HCT116 (cell line): Measurements from ENCODE around the gene SPEF1. TPM values are rescaled to one million over a fixed set of nuclear protein-coding genes. Genes with fewer than 3 reads are reported as not detected.

ENCODE experiments used
- ATAC-seq: fragments of 200-7000 bp; cut with Tn5 transposase; 2 replicates; pipeline ENCODE4 v1.9.1; 2020; ENCODE audit warnings: mild to moderate bottlenecking, moderate library complexity
- BruUV-seq: library from RNA; stranded (reverse); fragments of 400-500 nt; replicated peaks from 2 replicates; lab custom pipeline; 2021; lab: Mats Ljungman, UMichigan
- CTCF ChIA-PET: fragments of 300-600 bp; sonication (Branson Sonifier 250); formaldehyde crosslinking; loops from one replicate; lab custom pipeline; 2021; ENCODE audit warnings: antibody characterized with exemption; lab: Charles Lee
- POLR2A ChIA-PET: fragments of 300-600, 350-600 bp; sonication (Branson Sonifier 250); formaldehyde crosslinking; loops from one replicate; lab custom pipeline; 2021; ENCODE audit warnings: antibody characterized with exemption; lab: Charles Lee
- RAD21 ChIA-PET, 2 experiments: fragments of 300-600 bp; sonication (Branson Sonifier 250); formaldehyde crosslinking; loops; one replicate each; lab custom pipeline; 2023; ENCODE audit warnings: low total read pairs in 2 of 2; ENCODE audit not compliant: uncharacterized antibody in 2 of 2, unreplicated experiment in 2 of 2, low non-redundant PET in 1 of 2; lab: Charles Lee
- DNase-seq: peaks from one replicate; pipeline ENCODE4 v3.0.0-alpha.2; 2010; ENCODE audit warnings: low read depth, low spot score
- H2AFZ ChIP-seq: fragments of 200-600 bp; shearing (Covaris generic), sonication (generic); 2 replicates; pipeline ENCODE4 v1.6.1; 2017; ENCODE audit warnings: low read depth, mixed run types, mixed read lengths, antibody characterized with exemption, low read length; ENCODE audit not compliant: poor library complexity, severe bottlenecking
- H3K27ac ChIP-seq: 2 replicates; pipeline ENCODE4 v1.5.1; 2012; ENCODE audit warnings: low read depth, low read length
- H3K27me3 ChIP-seq: fragments of 200-600 bp; sonication (generic); 2 replicates; pipeline ENCODE4 v1.6.1; 2016; ENCODE audit warnings: mixed run types, low read length, mixed read lengths; ENCODE audit not compliant: insufficient read depth
- H3K36me3 ChIP-seq, 2 experiments: fragments of 200-500 bp in 1 of 2; fragments of 200-600 bp in 1 of 2; sonication (Bioruptor generic) in 1 of 2; sonication (generic) in 1 of 2; 2 replicates each; pipeline versions ENCODE4 v1.5.1 to v1.6.1; 2014 to 2016; ENCODE audit warnings: low read length in 2 of 2, inconsistent platforms in 1 of 2, mixed read lengths in 1 of 2, mixed run types in 1 of 2; ENCODE audit not compliant: insufficient read depth in 2 of 2, control insufficient read depth in 1 of 2
- H3K4me1 ChIP-seq, 2 experiments: fragments of 200-600 bp in 1 of 2; sonication (generic) in 1 of 2; 2 replicates each; pipeline versions ENCODE4 v1.5.1 to v1.6.1; 2012 to 2017; ENCODE audit warnings: low read length in 2 of 2, inconsistent platforms in 1 of 2, mild to moderate bottlenecking in 1 of 2, mixed read lengths in 1 of 2, mixed run types in 1 of 2, moderate library complexity in 1 of 2; ENCODE audit not compliant: insufficient read depth in 2 of 2, control insufficient read depth in 1 of 2
- H3K4me2 ChIP-seq: fragments of 200-600 bp; sonication (generic); 2 replicates; pipeline ENCODE4 v1.6.1; 2017; ENCODE audit warnings: mixed run types, low read length, mixed read lengths
- H3K4me3 ChIP-seq, 2 experiments: fragments of 200-600 bp in 1 of 2; sonication (generic) in 1 of 2; replicated peaks in 1 of 2; 2 replicates each; pipeline ENCODE4 v1.5.1; 2011 to 2016; ENCODE audit warnings: low read length in 2 of 2, control low read depth in 1 of 2, low read depth in 1 of 2, mild to moderate bottlenecking in 1 of 2, mixed read lengths in 1 of 2, mixed run types in 1 of 2
- H3K79me2 ChIP-seq: fragments of 200-600 bp; sonication (generic); 2 replicates; pipeline ENCODE4 v1.6.1; 2017; ENCODE audit warnings: mild to moderate bottlenecking, mixed run types, low read length, moderate library complexity, mixed read lengths; ENCODE audit not compliant: insufficient read depth
- H3K9ac ChIP-seq: fragments of 200-600 bp; sonication (generic); 2 replicates; pipeline ENCODE4 v1.6.1; 2016; ENCODE audit warnings: low read length, mixed read lengths
- H3K9me2 ChIP-seq: fragments of 200-600 bp; sonication (generic), shearing (Covaris generic); 2 replicates; pipeline ENCODE4 v1.6.1; 2017; ENCODE audit warnings: mixed run types, mild to moderate bottlenecking, moderate library complexity; ENCODE audit not compliant: insufficient read depth
- H3K9me3 ChIP-seq, 2 experiments: fragments of 200-500 bp in 1 of 2; fragments of 200-600 bp in 1 of 2; sonication (Bioruptor generic) in 1 of 2; sonication (generic) in 1 of 2; 2 replicates each; pipeline ENCODE4 v1.6.1; 2014 to 2017; ENCODE audit warnings: low read length in 2 of 2, mixed read lengths in 2 of 2, inconsistent platforms in 1 of 2, low read depth in 1 of 2, mild to moderate bottlenecking in 1 of 2, mixed run types in 1 of 2, moderate library complexity in 1 of 2; ENCODE audit not compliant: control insufficient read depth in 1 of 2, insufficient read depth in 1 of 2
- H4K20me1 ChIP-seq: fragments of 200-600 bp; sonication (generic), shearing (Covaris generic); 2 replicates; pipeline ENCODE4 v1.6.1; 2017; ENCODE audit warnings: mixed run types, mild to moderate bottlenecking, moderate library complexity; ENCODE audit not compliant: insufficient read depth
- CBX3 ChIP-seq: IDR thresholded peaks from 2 replicates; pipeline ENCODE4 v1.6.1; 2012; ENCODE audit warnings: low read depth
- CEBPB ChIP-seq: IDR thresholded peaks from 2 replicates; pipeline ENCODE4 v1.6.1; 2012; ENCODE audit warnings: low read depth
- EGR1 ChIP-seq: IDR thresholded peaks from 2 replicates; pipeline ENCODE4 v1.6.1; 2012; ENCODE audit warnings: low read depth
- ELF1 ChIP-seq: IDR thresholded peaks from 2 replicates; pipeline ENCODE4 v1.6.1; 2012; ENCODE audit warnings: low read depth, borderline replicate concordance
- EZH2phosphoT487 ChIP-seq: fragments of 200-600 bp; IDR thresholded peaks from 2 replicates; pipeline ENCODE4 v1.6.1; 2018; ENCODE audit warnings: antibody characterized with exemption, borderline replicate concordance
- JUND ChIP-seq: IDR thresholded peaks from 2 replicates; pipeline ENCODE4 v1.6.1; 2012
- POLR2AphosphoS5 ChIP-seq: IDR thresholded peaks from 2 replicates; pipeline ENCODE4 v1.6.1; 2011; ENCODE audit warnings: mild to moderate bottlenecking, low read depth, low read length, moderate library complexity
- RAD21 ChIP-seq: IDR thresholded peaks from 2 replicates; pipeline ENCODE4 v1.6.1; 2012; ENCODE audit warnings: low read depth, mild to moderate bottlenecking
- SRF ChIP-seq: IDR thresholded peaks from 2 replicates; pipeline ENCODE4 v1.6.1; 2012; ENCODE audit warnings: low read depth
- YY1 ChIP-seq: IDR thresholded peaks from 2 replicates; pipeline ENCODE4 v1.6.1; 2011; ENCODE audit warnings: low read length, low read depth, moderate library complexity, mild to moderate bottlenecking; ENCODE audit not compliant: insufficient replicate concordance; ENCODE audit errors: extremely low read depth
- ZFX ChIP-seq: fragments of 450-650 bp; IDR thresholded peaks from 2 replicates; pipeline ENCODE4 v1.6.1; 2017
- intact Hi-C: fragments of 100-400 bp; cut with micrococcal nuclease; formaldehyde crosslinking; loops from 2 replicates; pipeline ENCODE4 v1.10.0; 2022
- total RNA-seq: library from RNA; stranded (reverse); gene quantifications from one replicate; pipeline ENCODE4 v1.2.1, GENCODE V29; 2021; ENCODE audit not compliant: unreplicated experiment
- TF ChIP-seq, protein P1 (sequence below): IDR thresholded peaks from 2 replicates; pipeline ENCODE4 v1.6.1; 2012
- TF ChIP-seq, protein P2 (sequence below): IDR thresholded peaks from 2 replicates; pipeline ENCODE4 v1.6.1; 2011; ENCODE audit warnings: mild to moderate bottlenecking, low read length, moderate library complexity; ENCODE audit not compliant: insufficient replicate concordance; ENCODE audit errors: extremely low read depth
- TF ChIP-seq, protein P3 (sequence below): IDR thresholded peaks from 2 replicates; pipeline ENCODE4 v1.6.1; 2012; ENCODE audit warnings: low read depth

Gene SPEF1
- total RNA-seq, 1 experiment from 2014 or later = 0.93 TPM

DNA sequence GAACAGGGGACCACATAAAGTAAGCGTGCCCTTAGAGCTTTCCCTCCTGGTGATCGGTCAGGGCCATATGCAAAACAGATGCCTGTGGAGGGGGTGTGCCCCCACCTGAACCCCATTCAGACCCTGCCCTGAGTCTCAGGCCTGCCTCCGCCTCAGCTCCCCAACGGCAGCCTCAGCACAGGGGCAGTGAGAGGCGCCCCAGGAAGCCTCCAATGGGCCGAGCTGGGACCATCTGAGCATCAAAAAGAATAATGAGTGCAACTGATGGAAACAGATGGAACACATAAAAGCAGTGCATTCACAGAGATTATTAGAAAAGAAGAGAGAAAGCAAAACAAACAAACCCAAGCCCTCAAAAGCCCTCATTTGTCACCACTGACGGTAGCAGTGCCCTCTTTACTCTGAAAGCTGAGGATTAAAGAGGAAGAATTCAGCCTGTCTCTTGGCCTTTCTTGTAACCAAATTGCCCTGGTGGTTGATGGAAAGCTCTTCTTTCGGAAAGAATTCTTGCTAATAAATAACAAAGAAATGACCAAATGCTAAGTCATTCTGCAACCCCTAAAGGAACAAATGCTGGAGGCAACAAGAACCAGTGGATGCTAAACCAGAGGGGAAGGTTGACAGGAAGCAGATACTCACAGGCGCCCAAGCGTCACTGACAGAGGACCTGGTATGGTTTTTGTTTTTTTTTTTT is 20.4 kb downstream of the SPEF1 start:
- no peak overlapping the region for H3K4me2 ChIP-seq
- no peaks in the 10 kb centered on the region for H3K27me3 ChIP-seq
- H3K27ac ChIP-seq = no peak overlapping the region
- ChIA-PET CTCF (interaction anchor here (0.8 to 1.5 kb wide), 2 partner anchors 13 to 84 kb away, joined by 3 read pairs; no protein-coding TSS in a partner anchor), RAD21 (no interaction called here), POLR2A (no interaction called here)
- H3K79me2 ChIP-seq = peaks cover 43% of the 10 kb centered on the region
- no peaks in the 10 kb centered on the region; a peak in 1 of 4 replicates for H3K4me1 ChIP-seq
- no peak overlapping the region for H2AFZ ChIP-seq
- TF ChIP-seq, protein P1, sequence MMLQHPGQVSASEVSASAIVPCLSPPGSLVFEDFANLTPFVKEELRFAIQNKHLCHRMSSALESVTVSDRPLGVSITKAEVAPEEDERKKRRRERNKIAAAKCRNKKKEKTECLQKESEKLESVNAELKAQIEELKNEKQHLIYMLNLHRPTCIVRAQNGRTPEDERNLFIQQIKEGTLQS = no peak
- TF ChIP-seq YY1 = no peak
- no peak for TF ChIP-seq EZH2phosphoT487
- TF ChIP-seq, protein P2, sequence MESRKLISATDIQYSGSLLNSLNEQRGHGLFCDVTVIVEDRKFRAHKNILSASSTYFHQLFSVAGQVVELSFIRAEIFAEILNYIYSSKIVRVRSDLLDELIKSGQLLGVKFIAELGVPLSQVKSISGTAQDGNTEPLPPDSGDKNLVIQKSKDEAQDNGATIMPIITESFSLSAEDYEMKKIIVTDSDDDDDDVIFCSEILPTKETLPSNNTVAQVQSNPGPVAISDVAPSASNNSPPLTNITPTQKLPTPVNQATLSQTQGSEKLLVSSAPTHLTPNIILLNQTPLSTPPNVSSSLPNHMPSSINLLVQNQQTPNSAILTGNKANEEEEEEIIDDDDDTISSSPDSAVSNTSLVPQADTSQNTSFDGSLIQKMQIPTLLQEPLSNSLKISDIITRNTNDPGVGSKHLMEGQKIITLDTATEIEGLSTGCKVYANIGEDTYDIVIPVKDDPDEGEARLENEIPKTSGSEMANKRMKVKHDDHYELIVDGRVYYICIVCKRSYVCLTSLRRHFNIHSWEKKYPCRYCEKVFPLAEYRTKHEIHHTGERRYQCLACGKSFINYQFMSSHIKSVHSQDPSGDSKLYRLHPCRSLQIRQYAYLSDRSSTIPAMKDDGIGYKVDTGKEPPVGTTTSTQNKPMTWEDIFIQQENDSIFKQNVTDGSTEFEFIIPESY = no peak
- no peak for TF ChIP-seq SRF
- intact Hi-C loops = no loop called here
- no peaks in the 10 kb centered on the region for H3K9me2 ChIP-seq
- H3K9me3 ChIP-seq = no peaks in the 10 kb centered on the region
- ATAC-seq (no peak), DNase-seq (no peak)
- no peak overlapping the region for H3K4me3 ChIP-seq
- peaks cover 3 to 31% of the 10 kb centered on the region in 2 experiments; a peak in 2 of 4 replicates for H3K36me3 ChIP-seq
- BruUV-seq = no TSS peak
- no peak overlapping the region for H3K9ac ChIP-seq
- H4K20me1 ChIP-seq = no peaks in the 10 kb centered on the region

DNA sequence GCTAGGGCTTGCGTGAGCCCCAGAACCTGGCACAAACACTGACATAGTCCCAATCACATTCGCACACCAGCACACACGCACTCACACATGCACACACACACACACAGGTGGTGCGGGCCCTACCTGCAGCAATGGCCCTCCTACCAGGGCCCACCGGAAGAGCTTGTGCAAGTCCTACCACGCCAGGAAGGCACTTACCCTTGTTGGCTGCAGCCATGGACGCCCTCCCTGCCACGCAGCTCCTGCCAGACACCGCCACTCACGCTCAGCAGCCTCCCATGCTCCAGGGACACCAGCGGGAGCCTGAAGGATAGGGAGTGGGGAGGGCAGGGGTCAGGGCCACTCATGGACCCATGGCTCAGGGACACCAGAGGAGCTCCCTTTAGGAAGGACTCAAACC is 21.4 kb downstream of the SPEF1 start:
- H3K9me3 ChIP-seq = no peaks in the 10 kb centered on the region
- ChIA-PET POLR2A (no interaction called here), RAD21 (no interaction called here), CTCF (no interaction called here)
- peaks cover 6 to 37% of the 10 kb centered on the region in 2 experiments; a peak in 3 of 4 replicates for H3K36me3 ChIP-seq
- no peak overlapping the region for H2AFZ ChIP-seq
- no peaks in the 10 kb centered on the region for H3K9me2 ChIP-seq
- DNase-seq (no peak), ATAC-seq (no peak)
- no peak overlapping the region for H3K9ac ChIP-seq
- H3K79me2 ChIP-seq = peaks cover 34% of the 10 kb centered on the region
- intact Hi-C loops = no loop called here
- H3K27ac ChIP-seq = no peak overlapping the region; the same call in 1 of the 2 replicates
- no peaks in the 10 kb centered on the region for H3K4me1 ChIP-seq
- H3K4me3 ChIP-seq = no peak overlapping the region
- no peak overlapping the region for H3K4me2 ChIP-seq
- H3K27me3 ChIP-seq = no peaks in the 10 kb centered on the region
- BruUV-seq = no TSS peak
- H4K20me1 ChIP-seq = no peaks in the 10 kb centered on the region
- TF ChIP-seq EGR1 = no peak
- no peak for TF ChIP-seq CBX3
- TF ChIP-seq RAD21 = no peak
- no peak for TF ChIP-seq POLR2AphosphoS5
- no peak for TF ChIP-seq CEBPB
- no peak for TF ChIP-seq ZFX
- TF ChIP-seq, protein P3, sequence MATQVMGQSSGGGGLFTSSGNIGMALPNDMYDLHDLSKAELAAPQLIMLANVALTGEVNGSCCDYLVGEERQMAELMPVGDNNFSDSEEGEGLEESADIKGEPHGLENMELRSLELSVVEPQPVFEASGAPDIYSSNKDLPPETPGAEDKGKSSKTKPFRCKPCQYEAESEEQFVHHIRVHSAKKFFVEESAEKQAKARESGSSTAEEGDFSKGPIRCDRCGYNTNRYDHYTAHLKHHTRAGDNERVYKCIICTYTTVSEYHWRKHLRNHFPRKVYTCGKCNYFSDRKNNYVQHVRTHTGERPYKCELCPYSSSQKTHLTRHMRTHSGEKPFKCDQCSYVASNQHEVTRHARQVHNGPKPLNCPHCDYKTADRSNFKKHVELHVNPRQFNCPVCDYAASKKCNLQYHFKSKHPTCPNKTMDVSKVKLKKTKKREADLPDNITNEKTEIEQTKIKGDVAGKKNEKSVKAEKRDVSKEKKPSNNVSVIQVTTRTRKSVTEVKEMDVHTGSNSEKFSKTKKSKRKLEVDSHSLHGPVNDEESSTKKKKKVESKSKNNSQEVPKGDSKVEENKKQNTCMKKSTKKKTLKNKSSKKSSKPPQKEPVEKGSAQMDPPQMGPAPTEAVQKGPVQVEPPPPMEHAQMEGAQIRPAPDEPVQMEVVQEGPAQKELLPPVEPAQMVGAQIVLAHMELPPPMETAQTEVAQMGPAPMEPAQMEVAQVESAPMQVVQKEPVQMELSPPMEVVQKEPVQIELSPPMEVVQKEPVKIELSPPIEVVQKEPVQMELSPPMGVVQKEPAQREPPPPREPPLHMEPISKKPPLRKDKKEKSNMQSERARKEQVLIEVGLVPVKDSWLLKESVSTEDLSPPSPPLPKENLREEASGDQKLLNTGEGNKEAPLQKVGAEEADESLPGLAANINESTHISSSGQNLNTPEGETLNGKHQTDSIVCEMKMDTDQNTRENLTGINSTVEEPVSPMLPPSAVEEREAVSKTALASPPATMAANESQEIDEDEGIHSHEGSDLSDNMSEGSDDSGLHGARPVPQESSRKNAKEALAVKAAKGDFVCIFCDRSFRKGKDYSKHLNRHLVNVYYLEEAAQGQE = no peak
- no peak for TF ChIP-seq ELF1
- TF ChIP-seq JUND = no peak
- no peak for TF ChIP-seq YY1
- TF ChIP-seq, all 23 proteins: peak for 0
